ENCODE measurements around the gene RAB37.

Gene RAB37

DNA sequence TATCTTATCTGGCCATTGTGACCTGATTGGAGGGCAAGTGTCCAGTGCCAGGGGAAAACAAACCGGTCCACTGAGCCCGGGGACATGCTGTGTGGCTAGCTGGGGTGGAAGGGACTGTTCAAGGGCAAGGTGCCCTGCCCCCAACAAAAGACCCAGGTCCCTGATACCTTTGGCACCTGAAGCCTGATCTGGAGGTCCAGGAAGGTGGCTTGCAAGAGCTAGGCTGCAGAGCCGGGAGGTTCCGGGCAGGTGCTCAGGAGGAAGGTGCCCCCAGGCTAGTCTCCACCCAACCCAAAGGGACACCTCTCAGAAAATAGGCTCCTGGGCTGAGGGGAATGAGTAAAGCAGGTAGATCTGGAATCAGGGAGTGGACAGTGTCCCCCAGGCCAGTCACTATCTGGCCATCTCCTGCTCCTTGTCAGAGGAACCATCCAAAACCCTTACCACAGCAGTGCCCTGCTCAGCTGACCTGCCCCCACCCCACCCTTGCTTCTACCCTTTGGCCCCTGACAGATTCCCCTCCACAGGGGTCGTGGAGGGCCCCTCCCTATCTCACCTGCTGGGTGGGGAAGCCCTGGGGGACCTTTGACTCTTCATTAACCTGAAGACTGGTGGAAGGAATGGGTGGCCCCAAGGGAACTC, 32.9 kb downstream of the RAB37 start:
- POLR2A ChIA-PET: interaction anchor here (1.0 to 3.0 kb wide), 4 partner anchors 10 to 33 kb away, joined by 4 to 22 read pairs (median 6); partner anchors contain the start of gene RAB37
- CTCF ChIA-PET: interaction anchor here (0.9 to 1.5 kb wide), 10 partner anchors 13 to 113 kb away, joined by 3 to 20 read pairs (median 4); partner anchors contain the start of genes FDXR and RAB37
- no peak for TF ChIP-seq CTBP1 (IDR thresholded peaks at IDR 0.05; ENCODE audit: borderline replicate concordance)
- TF ChIP-seq FOXK2 (IDR thresholded peaks at IDR 0.05): no peak
- no peak for TF ChIP-seq BHLHE40 (IDR thresholded peaks at IDR 0.05; ENCODE audit: borderline replicate concordance)
- TF ChIP-seq, protein P1, sequence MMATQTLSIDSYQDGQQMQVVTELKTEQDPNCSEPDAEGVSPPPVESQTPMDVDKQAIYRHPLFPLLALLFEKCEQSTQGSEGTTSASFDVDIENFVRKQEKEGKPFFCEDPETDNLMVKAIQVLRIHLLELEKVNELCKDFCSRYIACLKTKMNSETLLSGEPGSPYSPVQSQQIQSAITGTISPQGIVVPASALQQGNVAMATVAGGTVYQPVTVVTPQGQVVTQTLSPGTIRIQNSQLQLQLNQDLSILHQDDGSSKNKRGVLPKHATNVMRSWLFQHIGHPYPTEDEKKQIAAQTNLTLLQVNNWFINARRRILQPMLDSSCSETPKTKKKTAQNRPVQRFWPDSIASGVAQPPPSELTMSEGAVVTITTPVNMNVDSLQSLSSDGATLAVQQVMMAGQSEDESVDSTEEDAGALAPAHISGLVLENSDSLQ (IDR thresholded peaks at IDR 0.05): no peak
- TF ChIP-seq LEF1 (IDR thresholded peaks at IDR 0.05; ENCODE audit: borderline replicate concordance): no peak
- TF ChIP-seq FOXA1 (IDR thresholded peaks at IDR 0.05): no peak
- no peak for TF ChIP-seq TARDBP (IDR thresholded peaks at IDR 0.05)
- TF ChIP-seq ELF4 (IDR thresholded peaks at IDR 0.05): no peak
- no peak for TF ChIP-seq HDGF (IDR thresholded peaks at IDR 0.05; ENCODE audit: borderline replicate concordance)
- TF ChIP-seq SP1 (IDR thresholded peaks at IDR 0.05): no peak
- TF ChIP-seq FOXM1 (IDR thresholded peaks at IDR 0.05; ENCODE audit: borderline replicate concordance): no peak
- no peak for TF ChIP-seq SUZ12 (IDR thresholded peaks at IDR 0.05)
- no peak for TF ChIP-seq NFRKB (IDR thresholded peaks at IDR 0.05)
- TF ChIP-seq L3MBTL2 (conservative IDR thresholded peaks at IDR 0.05): no peak
- TF ChIP-seq ARNT (IDR thresholded peaks at IDR 0.05): no peak
- DNase-seq (ENCODE audit: extremely low spot score): no peak

GRCh38 chr17:74770498-74771318, 33.7 kb downstream of the RAB37 start:
- ChIA-PET CTCF (interaction anchor here (0.7 to 1.5 kb wide), 15 partner anchors 9 to 205 kb away, joined by 3 to 20 read pairs (median 5); partner anchors contain the start of gene FDXR), POLR2A (interaction anchor here (0.6 to 3.0 kb wide), 5 partner anchors 21 to 113 kb away, joined by 3 to 22 read pairs (median 5); partner anchors contain the start of gene RAB37)
- TF ChIP-seq FOXM1 (IDR thresholded peaks at IDR 0.05; ENCODE audit: borderline replicate concordance) (no peak), ZNF384 (IDR thresholded peaks at IDR 0.05) (no peak), SP1 (IDR thresholded peaks at IDR 0.05) (no peak)
- peak; percentile 69 for DNase-seq (ENCODE audit: extremely low spot score)

GRCh38 chr17:74771319-74771914, 34.4 kb downstream of the RAB37 start:
- TF ChIP-seq FOXM1 (IDR thresholded peaks at IDR 0.05; ENCODE audit: borderline replicate concordance) (no peak), L3MBTL2 (conservative IDR thresholded peaks at IDR 0.05) (no peak), BHLHE40 (IDR thresholded peaks at IDR 0.05; ENCODE audit: borderline replicate concordance) (no peak), ARNT (IDR thresholded peaks at IDR 0.05) (no peak), FOXA1 (IDR thresholded peaks at IDR 0.05) (no peak)
- DNase-seq (ENCODE audit: extremely low spot score): no peak
- POLR2A ChIA-PET: interaction anchor here (0.6 to 3.0 kb wide), 5 partner anchors 21 to 114 kb away, joined by 3 to 22 read pairs (median 5); no protein-coding TSS in a partner anchor
- CTCF ChIA-PET: interaction anchor here (0.7 to 1.5 kb wide), 15 partner anchors 8 to 206 kb away, joined by 3 to 20 read pairs (median 5); partner anchors contain the start of gene FDXR

DNA sequence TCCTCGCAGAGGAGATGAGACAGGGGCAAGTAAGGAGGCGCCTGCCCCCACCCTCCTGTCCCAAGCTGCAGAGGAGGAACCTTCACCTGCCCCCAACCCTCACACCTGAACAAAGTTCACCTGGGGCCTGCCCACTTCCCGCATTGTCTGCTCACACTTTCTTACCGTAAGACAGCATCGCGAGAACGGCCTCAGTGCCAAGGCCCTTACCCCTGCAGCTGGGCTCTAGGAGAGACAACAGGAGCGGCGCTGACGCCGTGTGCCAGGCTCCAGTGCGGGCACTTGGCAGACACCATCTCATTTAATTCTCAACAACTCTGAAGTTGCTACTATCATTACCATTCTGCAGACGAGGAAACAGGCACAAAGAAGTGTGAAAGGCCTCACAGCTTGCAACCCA, 35.0 kb downstream of the RAB37 start:
- TF ChIP-seq L3MBTL2 (conservative IDR thresholded peaks at IDR 0.05) (no peak), ELF4 (IDR thresholded peaks at IDR 0.05) (no peak), TARDBP (IDR thresholded peaks at IDR 0.05) (no peak), SP1 (IDR thresholded peaks at IDR 0.05) (no peak), HDGF (IDR thresholded peaks at IDR 0.05; ENCODE audit: borderline replicate concordance) (no peak), LEF1 (IDR thresholded peaks at IDR 0.05; ENCODE audit: borderline replicate concordance) (no peak), ARNT (IDR thresholded peaks at IDR 0.05) (no peak), FOXA1 (IDR thresholded peaks at IDR 0.05) (no peak), CTBP1 (IDR thresholded peaks at IDR 0.05; ENCODE audit: borderline replicate concordance) (no peak), FOXK2 (IDR thresholded peaks at IDR 0.05) (no peak), NFRKB (IDR thresholded peaks at IDR 0.05) (no peak), SUZ12 (IDR thresholded peaks at IDR 0.05) (no peak), FOXM1 (IDR thresholded peaks at IDR 0.05; ENCODE audit: borderline replicate concordance) (no peak), BHLHE40 (IDR thresholded peaks at IDR 0.05; ENCODE audit: borderline replicate concordance) (no peak), ZNF384 (IDR thresholded peaks at IDR 0.05) (no peak)
- TF ChIP-seq, protein P1 (IDR thresholded peaks at IDR 0.05): no peak
- no peak for DNase-seq (ENCODE audit: extremely low spot score)
- ChIA-PET CTCF (interaction anchor here (1.1 kb wide), 1 partner anchor 25 kb away, joined by 4 read pairs; no protein-coding TSS in a partner anchor), POLR2A (interaction anchor here (1.1 to 3.0 kb wide), 3 partner anchors 22 to 115 kb away, joined by 3 to 22 read pairs (median 5); no protein-coding TSS in a partner anchor)

DNA sequence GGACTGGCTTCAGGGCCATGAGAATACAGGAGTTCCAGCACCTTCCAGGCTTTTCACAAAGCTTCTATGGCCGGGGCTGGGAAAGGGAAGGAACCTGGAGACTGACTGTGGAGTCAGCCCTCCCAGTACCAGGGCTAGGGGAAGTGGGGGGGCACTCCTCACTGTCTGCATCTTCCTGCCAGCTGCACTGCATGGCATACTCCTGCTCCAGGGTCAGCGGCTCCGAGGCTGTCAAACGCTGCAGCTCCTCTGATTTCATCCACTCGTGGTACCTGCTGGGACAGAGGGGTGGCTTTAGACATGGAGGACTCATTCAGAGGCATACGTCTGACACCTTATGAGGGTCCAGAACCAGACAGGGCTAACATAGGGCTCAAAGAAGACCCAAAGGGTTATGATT, 36.4 kb downstream of the RAB37 start:
- POLR2A ChIA-PET: interaction anchor here (0.8 to 1.3 kb wide), 3 partner anchors 79 to 100 kb away, joined by 3 to 4 read pairs (median 3); partner anchors contain the start of gene FDXR
- TF ChIP-seq CTBP1 (IDR thresholded peaks at IDR 0.05; ENCODE audit: borderline replicate concordance) (no peak), NFRKB (IDR thresholded peaks at IDR 0.05) (no peak), HDGF (IDR thresholded peaks at IDR 0.05; ENCODE audit: borderline replicate concordance) (no peak), FOXA1 (IDR thresholded peaks at IDR 0.05) (no peak), TARDBP (IDR thresholded peaks at IDR 0.05) (no peak), ELF4 (IDR thresholded peaks at IDR 0.05) (no peak), BHLHE40 (IDR thresholded peaks at IDR 0.05; ENCODE audit: borderline replicate concordance) (no peak), ARNT (IDR thresholded peaks at IDR 0.05) (no peak)
- TF ChIP-seq, protein P1 (IDR thresholded peaks at IDR 0.05): no peak
- DNase-seq (ENCODE audit: extremely low spot score): no peak
- CTCF ChIA-PET: interaction anchor here (0.8 to 1.1 kb wide), 2 partner anchors 27 to 92 kb away, joined by 3 to 4 read pairs; no protein-coding TSS in a partner anchor
